Endothelial cell of umbilical vein (primary cell): ENCODE measurements around the gene KCTD19. TPM values are rescaled to one million over a fixed set of nuclear protein-coding genes. Genes with fewer than 3 reads are reported as not detected.
A peak's percentile ranks its signal among the peaks of the same experiment; 100 is the strongest.

Experiments
- BruUV-seq: library from RNA; stranded (reverse); fragments of 400-500 nt; replicated peaks from 2 replicates; lab custom pipeline; 2021; lab: Mats Ljungman, UMichigan
- CTCF ChIA-PET: fragments of 300-600, 350-600 bp; sonication (Branson Sonifier 250); formaldehyde crosslinking; loops from one replicate; lab custom pipeline; 2021; ENCODE audit warnings: antibody characterized with exemption, inconsistent platforms; lab: Charles Lee
- POLR2A ChIA-PET: fragments of 300-600, 350-600 bp; sonication (Branson Sonifier 250); formaldehyde crosslinking; loops from one replicate; lab custom pipeline; 2021; ENCODE audit warnings: antibody characterized with exemption, inconsistent platforms; lab: Charles Lee
- DNase-seq: peaks from one replicate; pipeline ENCODE4 v3.0.0-alpha.2; 2011; ENCODE audit warnings: low read depth, low spot score
- FAIRE-seq: peaks from 2 replicates; lab custom pipeline; 2011; peaks lifted over from hg19 to GRCh38; lab: Jason Lieb, UNC
- H2AFZ ChIP-seq: 2 replicates; pipeline ENCODE4 v1.6.0; 2012; ENCODE audit warnings: low read depth, low read length, control low read depth, inconsistent platforms
- H3K27ac ChIP-seq: 2 replicates; pipeline ENCODE4 v1.5.1; 2011; ENCODE audit warnings: low read depth, mild to moderate bottlenecking, control low read depth, low read length, moderate library complexity; ENCODE audit not compliant: insufficient read depth
- H3K27me3 ChIP-seq, 2 experiments: 2 replicates each; pipeline versions ENCODE4 v1.6.0 to v1.6.1; 2011; ENCODE audit warnings: low read length in 2 of 2, mixed read lengths in 1 of 2; ENCODE audit not compliant: control insufficient read depth in 2 of 2, insufficient read depth in 2 of 2
- H3K36me3 ChIP-seq, 2 experiments: 2 replicates in 1 of 2; 3 replicates in 1 of 2; pipeline ENCODE4 v1.5.1; 2011; ENCODE audit warnings: low read length in 2 of 2, mild to moderate bottlenecking in 1 of 2, moderate library complexity in 1 of 2; ENCODE audit not compliant: control insufficient read depth in 2 of 2, insufficient read depth in 2 of 2; ENCODE audit errors: extremely low read depth in 1 of 2
- H3K4me1 ChIP-seq: 3 replicates; pipeline ENCODE4 v1.5.1; 2011; ENCODE audit warnings: mild to moderate bottlenecking, low read length; ENCODE audit not compliant: control insufficient read depth, insufficient read depth; ENCODE audit errors: extremely low read depth
- H3K4me2 ChIP-seq: 2 replicates; pipeline ENCODE4 v1.6.1; 2011; ENCODE audit warnings: low read length, control low read depth, mixed read lengths; ENCODE audit not compliant: insufficient read depth
- H3K4me3 ChIP-seq, 3 experiments: fragments of 200-600 bp in 1 of 3; sonication (generic), shearing (Covaris generic) in 1 of 3; replicated peaks in 1 of 3; 2 replicates each; pipeline ENCODE4 v1.5.1; 2011 to 2016; ENCODE audit warnings: control low read depth in 3 of 3, low read length in 3 of 3, mild to moderate bottlenecking in 2 of 3, inconsistent platforms in 1 of 3, low read depth in 1 of 3, moderate library complexity in 1 of 3; ENCODE audit not compliant: insufficient read depth in 1 of 3
- H3K79me2 ChIP-seq: 2 replicates; pipeline ENCODE4 v1.6.0; 2012; ENCODE audit warnings: low read length, inconsistent platforms; ENCODE audit not compliant: control insufficient read depth, insufficient read depth
- H3K9ac ChIP-seq: replicated peaks from 2 replicates; pipeline ENCODE3; 2011; ENCODE audit warnings: low read length, control low read depth; ENCODE audit not compliant: insufficient read depth; ENCODE audit errors: extremely low read depth
- H3K9me1 ChIP-seq: replicated peaks from 3 replicates; pipeline ENCODE4 v1.6.0; 2011; ENCODE audit warnings: mild to moderate bottlenecking, low read length; ENCODE audit not compliant: control insufficient read depth, insufficient read depth; ENCODE audit errors: extremely low read depth
- H3K9me3 ChIP-seq: replicated peaks from 2 replicates; pipeline ENCODE4 v1.5.1; 2012; ENCODE audit warnings: low read length, inconsistent platforms; ENCODE audit not compliant: control insufficient read depth, insufficient read depth
- H4K20me1 ChIP-seq: replicated peaks from 2 replicates; pipeline ENCODE3; 2011; ENCODE audit warnings: mild to moderate bottlenecking, low read length; ENCODE audit not compliant: control insufficient read depth, insufficient read depth; ENCODE audit errors: extremely low read depth
- CTCF ChIP-seq, 2 donors: IDR thresholded peaks; 1 replicate in 1 of 2; 2 replicates in 1 of 2; pipeline ENCODE4 v1.5.1; 2011; ENCODE audit warnings: low read length in 2 of 2, mild to moderate bottlenecking in 2 of 2, moderate library complexity in 2 of 2, control low read depth in 1 of 2, inconsistent platforms in 1 of 2, low read depth in 1 of 2; ENCODE audit not compliant: insufficient read depth in 1 of 2; ENCODE audit errors: extremely low read depth in 1 of 2
- EZH2 ChIP-seq: IDR thresholded peaks from 2 replicates; pipeline ENCODE4 v1.6.1; 2012; ENCODE audit warnings: borderline replicate concordance, low read depth, mild to moderate bottlenecking, moderate library complexity, low read length, inconsistent platforms; ENCODE audit not compliant: severe bottlenecking
- FOS ChIP-seq: IDR thresholded peaks from 2 replicates; pipeline ENCODE4 v1.6.1; 2011; ENCODE audit warnings: mild to moderate bottlenecking, low read length, moderate library complexity, borderline replicate concordance; ENCODE audit not compliant: insufficient read depth
- MAX ChIP-seq: IDR thresholded peaks from 2 replicates; pipeline ENCODE4 v1.6.1; 2011; ENCODE audit not compliant: insufficient read depth, insufficient read length
- POLR2A ChIP-seq: IDR thresholded peaks from 2 replicates; pipeline ENCODE4 v1.6.1; 2012; ENCODE audit warnings: low read depth, mild to moderate bottlenecking, control low read depth, low read length
- POLR2AphosphoS5 ChIP-seq: IDR thresholded peaks from 2 replicates; pipeline ENCODE4 v1.6.1; 2012; ENCODE audit warnings: low read depth, mild to moderate bottlenecking, control low read depth, low read length, moderate library complexity; ENCODE audit not compliant: insufficient read depth
- dilution Hi-C: fragments of 300-500 bp; cut with MboI; formaldehyde crosslinking; loops from one replicate; pipeline ENCODE4 v1.15.0; 2019; ENCODE audit warnings: low sequenced_read_pairs; ENCODE audit not compliant: extremely low pct_ligation_motif_present
- intact Hi-C: fragments of 100-400 bp; cut with micrococcal nuclease; formaldehyde crosslinking; loops from one replicate; pipeline ENCODE4 v1.10.0; 2022
- polyA plus RNA-seq, 4 experiments: library from polyadenylated mRNA; depleted of rRNA in 3 of 4; stranded (reverse) in 3 of 4; unstranded in 1 of 4; fragments of >200 nt; gene quantifications; 2 replicates each; pipeline versions ENCODE4 v1.2.1 to v1.2.3, GENCODE V29; 2011 to 2012; ENCODE audit warnings: missing spikeins in 1 of 4
- total RNA-seq: library from RNA; stranded (reverse); gene quantifications from 2 replicates; pipeline ENCODE4 v1.2.3, GENCODE V29; 2021

The KCTD19 gene
- total and polyA plus RNA-seq, 2 donors (not counting 3 experiments of a cell fraction or from before 2014, with no cell fraction given), result 0.21 to 0.44 TPM

GRCh38 chr16:67246081-67246755 is 80.3 kb downstream of the KCTD19 start:
- FAIRE-seq (no peak), DNase-seq (peak; percentile 82)
- Histone ChIP-seq H3K9me3 (no peaks in the 10 kb centered on the region), H3K36me3 (peaks cover 0 to 3% of the 10 kb centered on the region in 2 experiments), H4K20me1 (no peaks in the 10 kb centered on the region), H3K4me1 (peaks cover 59% of the 10 kb centered on the region), H2AFZ (peak overlapping the region; percentile 27), H3K9ac (peak overlapping the region; percentile 69), H3K79me2 (peaks cover 40% of the 10 kb centered on the region), H3K4me2 (peak overlapping the region; percentile 42), H3K27ac (peak overlapping the region; percentile 88), H3K4me3 (peak overlapping the region; percentile 55 to 89 (median 83)), H3K9me1 (no peaks in the 10 kb centered on the region), H3K27me3 (peaks cover 0 to 3% of the 10 kb centered on the region in 2 experiments)
- dilution Hi-C loops, result no loop called here
- BruUV-seq, result no TSS peak
- POLR2A ChIA-PET, result interaction anchor here (2.2 to 2.7 kb wide), 2 partner anchors 19 to 28 kb away, joined by 6 to 10 read pairs; partner anchors contain the start of gene TMEM208
- CTCF ChIA-PET, result interaction anchor here (0.9 to 1.9 kb wide), 8 partner anchors 12 to 48 kb away, joined by 3 to 10 read pairs (median 4); partner anchors contain the start of genes ELMO3 and TMEM208
- intact Hi-C loops, result loop anchor here (1.0 kb wide), 4 partner anchors 12 to 100 kb away; partner anchors contain the start of gene PLEKHG4
- TF ChIP-seq FOS, result no peak
- TF ChIP-seq POLR2A, result peak; percentile 56
- TF ChIP-seq EZH2, result no peak
- TF ChIP-seq POLR2AphosphoS5, result peak; percentile 86
- peak; percentile 57 for TF ChIP-seq MAX
- TF ChIP-seq CTCF (IDR thresholded peaks at IDR 0.05; ENCODE audit: extremely low read depth in 1 of 2, insufficient read depth in 1 of 2, low read depth in 1 of 2, low read length in 2 of 2), result peak; percentile 21 to 27
